ENCODE measurements around the gene ALDH8A1. TPM values are rescaled to one million over a fixed set of nuclear protein-coding genes. Genes with fewer than 3 reads are reported as not detected.

The ALDH8A1 gene
- total RNA-seq, 1 donor from 2014 or later, result 0.15 TPM

- DNase-seq (ENCODE audit: low spot score), result no peak
- Mint-ChIP-seq H3K27ac (ENCODE audit: unreplicated experiment) (no peak overlapping the region), H3K4me1 (ENCODE audit: unreplicated experiment) (peaks cover 2% of the 10 kb centered on the region), H3K36me3 (ENCODE audit: low read depth, unreplicated experiment) (peaks cover 6% of the 10 kb centered on the region), H3K9me3 (ENCODE audit: unreplicated experiment) (no peaks in the 10 kb centered on the region), H3K27me3 (ENCODE audit: unreplicated experiment) (no peaks in the 10 kb centered on the region), H3K4me3 (ENCODE audit: unreplicated experiment) (no peak overlapping the region)
- TF ChIP-seq CTCF (IDR thresholded peaks at IDR 0.05; ENCODE audit: unreplicated experiment), result no peak
Measured at GRCh38 chr6:134964451-134965203, 14.7 kb upstream of the ALDH8A1 start.

DNA sequence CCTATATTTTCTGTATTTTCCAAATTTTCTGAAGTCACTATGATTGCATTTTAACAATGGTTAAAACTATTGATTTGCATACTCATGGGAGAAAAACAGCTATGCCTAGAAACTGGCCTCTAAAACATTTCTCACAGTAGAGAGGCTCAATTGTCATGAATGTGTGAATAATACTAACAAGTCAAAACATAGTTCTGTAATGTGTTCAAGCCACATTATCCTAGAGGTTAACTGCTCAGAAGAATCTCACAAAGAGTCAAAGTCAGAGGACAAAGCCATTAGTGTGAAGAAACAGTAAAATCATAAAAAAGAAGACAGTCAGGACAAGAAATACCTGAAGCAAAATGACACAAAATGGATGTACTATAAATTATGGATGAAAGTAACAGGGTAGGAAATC, 12.5 kb upstream of the ALDH8A1 start:
- no peak for TF ChIP-seq CTCF (IDR thresholded peaks at IDR 0.05; ENCODE audit: unreplicated experiment)
- no peaks in the 10 kb centered on the region for H3K27me3 Mint-ChIP-seq (ENCODE audit: unreplicated experiment)
- H3K36me3 Mint-ChIP-seq (ENCODE audit: low read depth, unreplicated experiment), result peaks cover 12% of the 10 kb centered on the region
- no peak overlapping the region for H3K4me3 Mint-ChIP-seq (ENCODE audit: unreplicated experiment)
- H3K9me3 Mint-ChIP-seq (ENCODE audit: unreplicated experiment), result no peaks in the 10 kb centered on the region
- H3K4me1 Mint-ChIP-seq (ENCODE audit: unreplicated experiment), result no peaks in the 10 kb centered on the region
- H3K27ac Mint-ChIP-seq (ENCODE audit: unreplicated experiment), result no peak overlapping the region
- DNase-seq (ENCODE audit: low spot score), result no peak

GRCh38 chr6:134961366-134961765, 11.5 kb upstream of the ALDH8A1 start:
- Mint-ChIP-seq H3K4me3 (ENCODE audit: unreplicated experiment) (no peak overlapping the region), H3K27me3 (ENCODE audit: unreplicated experiment) (no peaks in the 10 kb centered on the region), H3K36me3 (ENCODE audit: low read depth, unreplicated experiment) (peaks cover 12% of the 10 kb centered on the region), H3K4me1 (ENCODE audit: unreplicated experiment) (no peaks in the 10 kb centered on the region), H3K9me3 (ENCODE audit: unreplicated experiment) (no peaks in the 10 kb centered on the region), H3K27ac (ENCODE audit: unreplicated experiment) (no peak overlapping the region)
- TF ChIP-seq CTCF (IDR thresholded peaks at IDR 0.05; ENCODE audit: unreplicated experiment), result no peak
- no peak for DNase-seq (ENCODE audit: low spot score)

DNA sequence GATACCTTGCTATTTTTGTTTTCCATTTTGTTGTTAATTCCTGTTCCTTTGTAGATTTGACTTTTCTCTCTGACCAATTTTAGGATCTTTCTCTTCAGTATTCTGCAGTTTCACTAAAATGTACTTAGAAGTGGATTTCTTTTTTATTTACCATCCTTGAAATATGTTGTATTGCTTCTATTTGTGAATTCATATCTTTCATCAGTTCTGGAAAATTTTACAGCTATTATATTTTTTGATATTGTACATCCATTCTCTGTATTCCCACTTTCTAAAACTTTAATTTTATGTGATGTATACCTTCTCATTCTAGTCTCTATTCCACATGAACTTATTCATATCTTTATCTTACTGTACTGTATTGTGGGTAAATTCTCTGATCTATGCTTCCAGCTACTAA, 9.7 kb upstream of the ALDH8A1 start:
- DNase-seq (ENCODE audit: low spot score), result no peak
- no peak for TF ChIP-seq CTCF (IDR thresholded peaks at IDR 0.05; ENCODE audit: unreplicated experiment)
- peaks cover 12% of the 10 kb centered on the region for H3K36me3 Mint-ChIP-seq (ENCODE audit: low read depth, unreplicated experiment)
- H3K4me1 Mint-ChIP-seq (ENCODE audit: unreplicated experiment), result no peaks in the 10 kb centered on the region
- H3K27me3 Mint-ChIP-seq (ENCODE audit: unreplicated experiment), result no peaks in the 10 kb centered on the region
- no peaks in the 10 kb centered on the region for H3K9me3 Mint-ChIP-seq (ENCODE audit: unreplicated experiment)
- H3K27ac Mint-ChIP-seq (ENCODE audit: unreplicated experiment), result no peak overlapping the region
- H3K4me3 Mint-ChIP-seq (ENCODE audit: unreplicated experiment), result no peak overlapping the region

DNA sequence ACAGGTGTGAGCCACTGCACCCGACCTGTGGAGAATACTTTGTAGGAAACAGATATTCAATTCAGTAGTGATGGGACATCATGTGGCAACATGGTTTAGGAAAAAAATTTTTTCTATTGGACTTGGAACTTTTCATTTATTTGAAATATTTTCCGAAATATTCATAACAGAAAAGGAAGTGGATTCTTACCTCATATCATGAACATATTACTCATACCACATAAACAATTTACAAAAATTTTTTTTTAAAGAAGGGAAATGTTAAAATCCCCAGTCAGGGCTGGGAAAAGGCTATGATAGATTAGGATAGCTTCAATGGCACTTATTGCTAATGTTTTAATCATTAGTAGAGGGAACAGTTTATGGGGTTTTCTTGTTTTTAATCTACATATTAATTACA, 6.8 kb upstream of the ALDH8A1 start:
- peaks cover 12% of the 10 kb centered on the region for H3K36me3 Mint-ChIP-seq (ENCODE audit: low read depth, unreplicated experiment)

More for the DNA sequence above, 6.8 kb upstream of the ALDH8A1 start:
- no peaks in the 10 kb centered on the region for H3K9me3 Mint-ChIP-seq (ENCODE audit: unreplicated experiment)
- no peak overlapping the region for H3K4me3 Mint-ChIP-seq (ENCODE audit: unreplicated experiment)
- DNase-seq (ENCODE audit: low spot score), result no peak
- no peaks in the 10 kb centered on the region for H3K4me1 Mint-ChIP-seq (ENCODE audit: unreplicated experiment)
- TF ChIP-seq CTCF (IDR thresholded peaks at IDR 0.05; ENCODE audit: unreplicated experiment), result no peak
- peaks cover 2% of the 10 kb centered on the region for H3K27me3 Mint-ChIP-seq (ENCODE audit: unreplicated experiment)
- no peak overlapping the region for H3K27ac Mint-ChIP-seq (ENCODE audit: unreplicated experiment)

Measured in endothelial cell (in vitro differentiated cells).